Measurements from ENCODE around the gene CISD3.
"Not testable (repeated sequence)": the region's sequence is repeated elsewhere in the genome, so short reads cannot be mapped to it uniquely, and the experiment has no call there.

The CISD3 gene

GRCh38 chr17:38725066-38725465 is 5.1 kb upstream of the CISD3 start:
- H3K27ac ChIP-seq (ENCODE audit: extremely low read depth, low read depth, low read length), result no peak overlapping the region
- ChIA-PET POLR2A (no interaction called here), CTCF (interaction anchor here (0.6 to 1.9 kb wide), 2 partner anchors 10 to 36 kb away, joined by 3 to 7 read pairs; no protein-coding TSS in a partner anchor)
- no peak overlapping the region for H3K4me3 ChIP-seq (ENCODE audit: low read depth, low read length)
- peaks cover 0 to 38% of the 10 kb centered on the region in 2 experiments; a peak in 2 of 3 replicates for H3K36me3 ChIP-seq (ENCODE audit: control insufficient read depth in 2 of 2, insufficient read depth in 1 of 2, low read length in 2 of 2)
- no peaks in the 10 kb centered on the region for H3K9me3 ChIP-seq (ENCODE audit: control insufficient read depth, insufficient read depth, low read depth, low read length)
- no peaks in the 10 kb centered on the region for H3K4me1 ChIP-seq (ENCODE audit: control insufficient read depth, insufficient read depth, low read length)
- 0 out of 2 replicates have a peak, but pooled peaks have one; percentile 19 for TF ChIP-seq ZNF341 (tag by site-specific recombination; IDR thresholded peaks at IDR 0.05; ENCODE audit: low read depth)
- TF ChIP-seq ZNF350 (tag by site-specific recombination; IDR thresholded peaks at IDR 0.05), result no peak

- peaks cover 0 to 29% of the 10 kb centered on the region in 2 experiments; a peak in 2 of 3 replicates for H3K36me3 ChIP-seq (ENCODE audit: control insufficient read depth in 2 of 2, insufficient read depth in 1 of 2, low read length in 2 of 2)
- not testable (repeated sequence) for H3K4me3 ChIP-seq (ENCODE audit: low read depth, low read length); H3K4me1 ChIP-seq (ENCODE audit: control insufficient read depth, insufficient read depth, low read length); H3K9me3 ChIP-seq (ENCODE audit: control insufficient read depth, insufficient read depth, low read depth, low read length); H3K27ac ChIP-seq (ENCODE audit: extremely low read depth, low read depth, low read length)
- TF ChIP-seq SP7 (tag by site-specific recombination; IDR thresholded peaks at IDR 0.05) (0 out of 2 replicates have a peak, but pooled peaks have one; percentile 16), SP2 (tag by site-specific recombination; IDR thresholded peaks at IDR 0.05) (peak; percentile 4; the same call in 1 of the 2 replicates), KLF1 (tag by site-specific recombination; IDR thresholded peaks at IDR 0.05) (peak; percentile 88), ZSCAN4 (tag by site-specific recombination; IDR thresholded peaks at IDR 0.05) (peak; percentile 84), KLF17 (tag by site-specific recombination; IDR thresholded peaks at IDR 0.05) (peak; percentile 89), PATZ1 (tag by site-specific recombination; IDR thresholded peaks at IDR 0.05) (0 out of 2 replicates have a peak, but pooled peaks have one; percentile 22), WT1 (tag by site-specific recombination; IDR thresholded peaks at IDR 0.05) (0 out of 2 replicates have a peak, but pooled peaks have one; percentile 13), ZFHX2 (tag by site-specific recombination; conservative IDR thresholded peaks at IDR 0.05) (0 out of 2 replicates have a peak, but pooled peaks have one; percentile 10)
- ChIA-PET CTCF (interaction anchor here (1.9 kb wide), 1 partner anchor 9 kb away, joined by 7 read pairs; no protein-coding TSS in a partner anchor), POLR2A (interaction anchor here (1.5 to 3.5 kb wide), 2 partner anchors 8 to 9 kb away, joined by 3 to 23 read pairs; no protein-coding TSS in a partner anchor)
These were observed 4.0 kb upstream of the CISD3 start for GRCh38 chr17:38726145-38726544.

- H3K36me3 ChIP-seq (ENCODE audit: control insufficient read depth in 2 of 2, insufficient read depth in 1 of 2, low read length in 2 of 2), result peaks cover 6 to 34% of the 10 kb centered on the region in 2 experiments
- peaks cover 5% of the 10 kb centered on the region for H3K4me1 ChIP-seq (ENCODE audit: control insufficient read depth, insufficient read depth, low read length)
- H3K4me3 ChIP-seq (ENCODE audit: low read depth, low read length), result no peak overlapping the region
- no peaks in the 10 kb centered on the region for H3K9me3 ChIP-seq (ENCODE audit: control insufficient read depth, insufficient read depth, low read depth, low read length)
- H3K27ac ChIP-seq (ENCODE audit: extremely low read depth, low read depth, low read length), result no peak overlapping the region
- ChIA-PET POLR2A (interaction anchor here (0.9 to 3.5 kb wide), 5 partner anchors 9 to 24 kb away, joined by 3 to 23 read pairs (median 5); partner anchors contain the start of gene PSMB3), CTCF (interaction anchor here (0.6 to 2.8 kb wide), 6 partner anchors 9 to 71 kb away, joined by 3 to 14 read pairs (median 5); no protein-coding TSS in a partner anchor)
- TF ChIP-seq ZNF211 (tag by site-specific recombination; IDR thresholded peaks at IDR 0.05; ENCODE audit: low read depth) (no peak), ZNF157 (tag by site-specific recombination; IDR thresholded peaks at IDR 0.05) (no peak), ZFHX2 (tag by site-specific recombination; conservative IDR thresholded peaks at IDR 0.05) (no peak), ZNF302 (tag by site-specific recombination; IDR thresholded peaks at IDR 0.05; ENCODE audit: low read depth) (no peak), MEIS1 (CRISPR knock-in tag; IDR thresholded peaks at IDR 0.05; ENCODE audit: borderline replicate concordance) (no peak), ZNF398 (tag by site-specific recombination; IDR thresholded peaks at IDR 0.05) (no peak), PRDM4 (tag by site-specific recombination; IDR thresholded peaks at IDR 0.05) (no peak)
These were observed 2.4 kb upstream of the CISD3 start for GRCh38 chr17:38727736-38728135.

Measured in HEK293 (cell line).